CD14-positive monocyte (primary cell): ENCODE data around the gene TIGIT. TPM values are rescaled to one million over a fixed set of nuclear protein-coding genes. Genes with fewer than 3 reads are reported as not detected.

Experiments
- DNase-seq, 3 donors: peaks; one replicate each; pipeline ENCODE4 v3.0.0-alpha.2; 2011 to 2022
- H2AFZ ChIP-seq: 2 replicates; pipeline ENCODE4 v1.6.0; 2012; ENCODE audit warnings: mild to moderate bottlenecking, low read depth, low read length, inconsistent platforms; ENCODE audit not compliant: insufficient read depth, poor library complexity, severe bottlenecking
- H3K27ac ChIP-seq, 2 donors: 1 replicate in 1 of 2; 2 replicates in 1 of 2; pipeline ENCODE4 v1.5.1; 2012 to 2013; ENCODE audit warnings: low read length in 2 of 2, control low read depth in 1 of 2, inconsistent platforms in 1 of 2, low read depth in 1 of 2, mild to moderate bottlenecking in 1 of 2
- H3K27me3 ChIP-seq, 2 donors: one replicate each; pipeline versions ENCODE4 v1.6.0 to v1.6.1; 2011 to 2013; ENCODE audit warnings: low read length in 2 of 2; ENCODE audit not compliant: control insufficient read depth in 2 of 2, insufficient read depth in 2 of 2
- H3K36me3 ChIP-seq, 2 donors: replicated peaks in 1 of 2; 1 replicate in 1 of 2; 2 replicates in 1 of 2; pipeline versions ENCODE4 v1.5.1 to v1.6.1; 2012 to 2013; ENCODE audit warnings: low read length in 2 of 2, control low read depth in 1 of 2, inconsistent platforms in 1 of 2, mild to moderate bottlenecking in 1 of 2; ENCODE audit not compliant: insufficient read depth in 2 of 2, control insufficient read depth in 1 of 2
- H3K4me1 ChIP-seq, 2 donors: 1 replicate in 1 of 2; 2 replicates in 1 of 2; pipeline versions ENCODE4 v1.5.1 to v1.6.1; 2012 to 2013; ENCODE audit warnings: low read length in 2 of 2, control low read depth in 1 of 2, inconsistent platforms in 1 of 2, mild to moderate bottlenecking in 1 of 2, moderate library complexity in 1 of 2; ENCODE audit not compliant: insufficient read depth in 2 of 2, control insufficient read depth in 1 of 2
- H3K4me2 ChIP-seq: replicated peaks from 2 replicates; pipeline ENCODE3; 2012; ENCODE audit warnings: low read length, moderate library complexity, mild to moderate bottlenecking; ENCODE audit not compliant: poor library complexity, severe bottlenecking; ENCODE audit errors: extremely low read depth
- H3K4me3 ChIP-seq, 3 experiments: fragments of 200-600 bp in 1 of 3; sonication (generic) in 1 of 3; replicated peaks in 1 of 3; 1 replicate in 2 of 3; 2 replicates in 1 of 3; pipeline ENCODE4 v1.5.1; 2011 to 2013; ENCODE audit warnings: low read length in 3 of 3, mild to moderate bottlenecking in 3 of 3, control low read depth in 2 of 3, low read depth in 2 of 3, inconsistent platforms in 1 of 3, moderate library complexity in 1 of 3
- H3K79me2 ChIP-seq: 2 replicates; pipeline ENCODE4 v1.6.0; 2012; ENCODE audit warnings: mild to moderate bottlenecking, control low read depth, inconsistent platforms, low read length, moderate library complexity; ENCODE audit not compliant: insufficient read depth
- H3K9ac ChIP-seq: 2 replicates; pipeline ENCODE4 v1.6.0; 2017; ENCODE audit warnings: low read length, mild to moderate bottlenecking; ENCODE audit not compliant: insufficient read depth, poor library complexity, severe bottlenecking
- H3K9me3 ChIP-seq, 2 donors: replicated peaks in 1 of 2; 1 replicate in 1 of 2; 2 replicates in 1 of 2; pipeline versions ENCODE4 v1.5.1 to v1.6.1; 2012 to 2013; ENCODE audit warnings: low read length in 2 of 2, control low read depth in 1 of 2; ENCODE audit not compliant: control insufficient read depth in 1 of 2, insufficient read depth in 1 of 2
- H4K20me1 ChIP-seq: 2 replicates; pipeline ENCODE4 v1.6.0; 2012; ENCODE audit warnings: mild to moderate bottlenecking, low read length, control low read depth, moderate library complexity; ENCODE audit not compliant: insufficient read depth
- H3K27ac Mint-ChIP-seq, 7 donors: one replicate each; pipeline ENCODE4 v1.8.0; 2020; ENCODE audit warnings: mild to moderate bottlenecking in 7 of 7, mixed read lengths in 7 of 7, moderate library complexity in 6 of 7, inconsistent platforms in 2 of 7
- H3K27me3 Mint-ChIP-seq, 3 donors: one replicate each; pipeline ENCODE4 v1.8.0; 2021 to 2022; ENCODE audit warnings: low read depth in 3 of 3, mild to moderate bottlenecking in 3 of 3, mixed read lengths in 3 of 3, moderate library complexity in 3 of 3, inconsistent platforms in 1 of 3
- H3K36me3 Mint-ChIP-seq, 2 donors: one replicate each; pipeline ENCODE4 v1.8.0; 2020; ENCODE audit warnings: mixed read lengths in 2 of 2, inconsistent platforms in 1 of 2, mild to moderate bottlenecking in 1 of 2
- H3K4me1 Mint-ChIP-seq: one replicate; pipeline ENCODE4 v1.8.0; 2020; ENCODE audit warnings: mild to moderate bottlenecking, mixed read lengths
- H3K4me3 Mint-ChIP-seq, 2 donors: one replicate each; pipeline ENCODE4 v1.8.0; 2020; ENCODE audit warnings: mild to moderate bottlenecking in 2 of 2, mixed read lengths in 2 of 2, moderate library complexity in 1 of 2
- H3K9me3 Mint-ChIP-seq, 7 donors: one replicate each; pipeline ENCODE4 v1.8.0; 2020 to 2022; ENCODE audit warnings: mixed read lengths in 7 of 7, mild to moderate bottlenecking in 6 of 7, moderate library complexity in 6 of 7, inconsistent platforms in 2 of 7
- CTCF ChIP-seq: fragments of 200-600 bp; IDR thresholded peaks from one replicate; pipeline ENCODE4 v1.8.0; 2022; ENCODE audit warnings: antibody characterized with exemption, mild to moderate bottlenecking
- WGBS: methylation state at CpG from one replicate; pipeline ENCODE4 v1.1.5; 2013; ENCODE audit warnings: missing lambda C conversion rate; ENCODE audit not compliant: insufficient coverage; 5-methylcytosine and 5-hydroxymethylcytosine counted together
- intact Hi-C, 2 donors: fragments of 100-400 bp; cut with micrococcal nuclease; formaldehyde crosslinking; loops; one replicate each; pipeline versions ENCODE4 v1.15.0 to v1.15.1; 2023
- polyA plus RNA-seq, 3 donors: library from polyadenylated mRNA; depleted of rRNA in 1 of 3; unstranded in 2 of 3; stranded (reverse) in 1 of 3; fragments of 300-500 nt in 2 of 3; fragments of >200 nt in 1 of 3; fragmentation: Illumina TruSeq in 2 of 3; gene quantifications; 1 replicate in 2 of 3; 2 replicates in 1 of 3; pipeline ENCODE4 v1.2.3, GENCODE V29; 2012 to 2021

TIGIT gene
- polyA plus RNA-seq, 3 donors, result 0.28 to 0.49 TPM; not detected in 1

- peaks cover 2% of the 10 kb centered on the region for H3K4me1 Mint-ChIP-seq
- H3K9ac ChIP-seq, result no peak overlapping the region
- H3K4me3 Mint-ChIP-seq, result no peak overlapping the region
- 100% methylated on average over 1 of the region's 2 CpGs for WGBS
- H3K9me3 Mint-ChIP-seq, result no peaks in the 10 kb centered on the region
- peaks cover 0 to 3% of the 10 kb centered on the region in 2 donors for H3K4me1 ChIP-seq
- H3K4me3 ChIP-seq, result no peak overlapping the region
- no peak for TF ChIP-seq CTCF
- no peak overlapping the region for H3K4me2 ChIP-seq
- no peaks in the 10 kb centered on the region for H3K27me3 ChIP-seq
- H4K20me1 ChIP-seq, result no peaks in the 10 kb centered on the region
- no peaks in the 10 kb centered on the region for H3K36me3 ChIP-seq
- no peak overlapping the region for H2AFZ ChIP-seq
- no peak overlapping the region for H3K27ac ChIP-seq
- peaks cover 0 to 2% (median 0%) of the 10 kb centered on the region in 3 donors for H3K27me3 Mint-ChIP-seq
- no peak overlapping the region for H3K27ac Mint-ChIP-seq
- H3K9me3 ChIP-seq, result no peaks in the 10 kb centered on the region
- intact Hi-C loops, result no loop called here
- no peaks in the 10 kb centered on the region for H3K79me2 ChIP-seq
- no peak for DNase-seq
- H3K36me3 Mint-ChIP-seq, result no peaks in the 10 kb centered on the region
These were observed 7.6 kb upstream of the TIGIT start for GRCh38 chr3:114286266-114286665.

- Histone ChIP-seq H3K27me3 (no peaks in the 10 kb centered on the region), H3K4me1 (peaks cover 3% of the 10 kb centered on the region in 2 donors), H3K9ac (no peak overlapping the region), H2AFZ (no peak overlapping the region), H3K4me3 (no peak overlapping the region), H4K20me1 (no peaks in the 10 kb centered on the region), H3K27ac (no peak overlapping the region), H3K4me2 (no peak overlapping the region), H3K36me3 (no peaks in the 10 kb centered on the region), H3K9me3 (no peaks in the 10 kb centered on the region), H3K79me2 (no peaks in the 10 kb centered on the region)
- intact Hi-C loops, result no loop called here
- peak; percentile 94 for TF ChIP-seq CTCF
- Mint-ChIP-seq H3K27me3 (peaks cover 0 to 2% (median 1%) of the 10 kb centered on the region in 3 donors), H3K27ac (peak overlapping the region in 1 of 7 donors; percentile 76), H3K4me1 (peaks cover 3% of the 10 kb centered on the region), H3K36me3 (no peaks in the 10 kb centered on the region), H3K9me3 (no peaks in the 10 kb centered on the region), H3K4me3 (no peak overlapping the region)
- peak; percentile 24 to 49 (median 29) for DNase-seq
- WGBS, result 37% methylated on average over 12 of the region's 23 CpGs
These were observed 2.6 kb upstream of the TIGIT start for GRCh38 chr3:114290911-114291901.
